OCI-LY1 (cell line): ENCODE results near the gene SUSD3.

Experiments used
- H2AFZ ChIP-seq: fragments of 200-600 bp; sonication (generic), shearing (Covaris generic); 2 replicates; pipeline ENCODE4 v1.6.0; 2014; ENCODE audit warnings: antibody characterized with exemption, mild to moderate bottlenecking, low read length
- H3F3A ChIP-seq: fragments of 200-600 bp; sonication (generic), shearing (Covaris generic); 2 replicates; pipeline ENCODE4 v1.6.0; 2014; ENCODE audit warnings: mild to moderate bottlenecking, antibody characterized with exemption, low read length, moderate library complexity; ENCODE audit not compliant: insufficient read depth
- H3K27ac ChIP-seq: fragments of 200-600 bp; sonication (generic); 2 replicates; pipeline ENCODE4 v1.5.1; 2014; ENCODE audit warnings: low read length, mixed run types, mild to moderate bottlenecking, low read depth; ENCODE audit not compliant: poor library complexity, severe bottlenecking
- H3K27me3 ChIP-seq: fragments of 200-600 bp; sonication (generic); 2 replicates; pipeline ENCODE4 v1.6.0; 2014; ENCODE audit warnings: antibody characterized with exemption, mild to moderate bottlenecking, low read length, moderate library complexity; ENCODE audit not compliant: insufficient read depth
- H3K36me3 ChIP-seq: fragments of 200-600 bp; sonication (generic); 2 replicates; pipeline ENCODE4 v1.6.1; 2014; ENCODE audit warnings: mild to moderate bottlenecking, antibody characterized with exemption, low read length, moderate library complexity, mixed read lengths; ENCODE audit not compliant: insufficient read depth
- H3K4me1 ChIP-seq: fragments of 200-600 bp; sonication (generic); 2 replicates; pipeline ENCODE4 v1.5.1; 2014; ENCODE audit warnings: mild to moderate bottlenecking, low read length, moderate library complexity; ENCODE audit not compliant: insufficient read depth, severe bottlenecking
- H3K4me2 ChIP-seq: fragments of 200-600 bp; sonication (generic), shearing (Covaris generic); 2 replicates; pipeline ENCODE4 v1.6.1; 2014; ENCODE audit warnings: low read length
- H3K4me3 ChIP-seq: fragments of 200-600 bp; sonication (generic); 2 replicates; pipeline ENCODE4 v1.5.1; 2014; ENCODE audit warnings: low read length, low read depth, mild to moderate bottlenecking, mixed read lengths; ENCODE audit not compliant: poor library complexity, severe bottlenecking
- H3K79me2 ChIP-seq: fragments of 200-600 bp; shearing (Covaris generic); 2 replicates; pipeline ENCODE4 v1.6.1; 2016; ENCODE audit warnings: mixed run types, low read length, mixed read lengths; ENCODE audit not compliant: insufficient read depth
- H3K9ac ChIP-seq: fragments of 200-600 bp; sonication (generic), shearing (Covaris generic); 2 replicates; pipeline ENCODE4 v1.6.1; 2014; ENCODE audit warnings: mild to moderate bottlenecking, low read length, mixed read lengths
- H3K9me2 ChIP-seq: fragments of 200-600 bp; sonication (generic), shearing (Covaris generic); 2 replicates; pipeline ENCODE4 v1.6.1; 2014; ENCODE audit warnings: low read depth, mild to moderate bottlenecking, low read length, mixed read lengths
- H3K9me3 ChIP-seq: fragments of 200-600 bp; shearing (Covaris generic); 2 replicates; pipeline ENCODE4 v1.6.1; 2014; ENCODE audit warnings: low read length, mixed read lengths
- H4K20me1 ChIP-seq: fragments of 200-600 bp; sonication (generic), shearing (Covaris generic); 2 replicates; pipeline ENCODE4 v1.6.0; 2016; ENCODE audit warnings: mild to moderate bottlenecking, low read length; ENCODE audit not compliant: insufficient read depth
- EZH2 ChIP-seq: fragments of 200-600 bp; sonication (generic), shearing (Covaris generic); IDR thresholded peaks from 2 replicates; pipeline ENCODE4 v1.8.0; 2017; ENCODE audit warnings: borderline replicate concordance, mixed run types, mild to moderate bottlenecking, antibody characterized with exemption, low read length, moderate library complexity, mixed read lengths
- TF ChIP-seq, protein P1 (sequence below): fragments of 200-600 bp; sonication (generic), shearing (Covaris generic); IDR thresholded peaks from 2 replicates; pipeline ENCODE4 v1.5.1; 2017; ENCODE audit warnings: mild to moderate bottlenecking, antibody characterized with exemption, low read length, moderate library complexity, mixed read lengths

SUSD3 gene

DNA sequence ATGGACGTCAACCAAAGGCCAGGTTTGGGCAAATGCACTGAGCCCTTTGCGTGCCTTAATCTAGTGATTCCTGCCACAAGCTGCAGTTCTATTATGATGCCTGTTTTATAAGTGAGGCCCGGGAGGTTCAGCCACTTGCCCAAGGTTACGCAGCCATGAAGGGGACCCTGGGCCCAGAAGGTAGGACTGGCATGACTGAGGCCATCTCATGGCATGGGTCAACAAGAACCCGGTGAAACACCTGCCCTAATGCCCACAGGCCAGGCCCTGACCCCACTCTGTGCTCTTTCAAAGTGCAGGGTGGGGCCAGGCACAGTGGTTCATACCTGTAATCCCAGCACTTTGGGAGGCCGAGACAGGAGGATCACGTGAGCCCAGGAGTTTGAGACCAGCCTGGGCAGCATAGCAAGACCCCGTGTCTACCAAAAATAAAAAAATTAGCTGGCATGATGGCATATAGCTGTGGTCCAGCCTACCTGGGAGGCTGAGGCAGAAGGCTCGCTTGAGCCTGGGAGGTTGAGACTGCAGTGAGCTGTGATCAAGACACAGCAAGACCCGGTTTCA lies 66.9 kb downstream of the SUSD3 start:
- H3K9ac ChIP-seq = no peak overlapping the region
- H3K36me3 ChIP-seq = peaks cover 22% of the 10 kb centered on the region; the same call in 1 of the 2 replicates
- no peaks in the 10 kb centered on the region for H3K27me3 ChIP-seq
- H3K79me2 ChIP-seq = no peaks in the 10 kb centered on the region
- H4K20me1 ChIP-seq = no peaks in the 10 kb centered on the region
- TF ChIP-seq, protein P1, sequence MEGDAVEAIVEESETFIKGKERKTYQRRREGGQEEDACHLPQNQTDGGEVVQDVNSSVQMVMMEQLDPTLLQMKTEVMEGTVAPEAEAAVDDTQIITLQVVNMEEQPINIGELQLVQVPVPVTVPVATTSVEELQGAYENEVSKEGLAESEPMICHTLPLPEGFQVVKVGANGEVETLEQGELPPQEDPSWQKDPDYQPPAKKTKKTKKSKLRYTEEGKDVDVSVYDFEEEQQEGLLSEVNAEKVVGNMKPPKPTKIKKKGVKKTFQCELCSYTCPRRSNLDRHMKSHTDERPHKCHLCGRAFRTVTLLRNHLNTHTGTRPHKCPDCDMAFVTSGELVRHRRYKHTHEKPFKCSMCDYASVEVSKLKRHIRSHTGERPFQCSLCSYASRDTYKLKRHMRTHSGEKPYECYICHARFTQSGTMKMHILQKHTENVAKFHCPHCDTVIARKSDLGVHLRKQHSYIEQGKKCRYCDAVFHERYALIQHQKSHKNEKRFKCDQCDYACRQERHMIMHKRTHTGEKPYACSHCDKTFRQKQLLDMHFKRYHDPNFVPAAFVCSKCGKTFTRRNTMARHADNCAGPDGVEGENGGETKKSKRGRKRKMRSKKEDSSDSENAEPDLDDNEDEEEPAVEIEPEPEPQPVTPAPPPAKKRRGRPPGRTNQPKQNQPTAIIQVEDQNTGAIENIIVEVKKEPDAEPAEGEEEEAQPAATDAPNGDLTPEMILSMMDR = no peak
- TF ChIP-seq EZH2 = no peak
- H3K9me3 ChIP-seq = no peaks in the 10 kb centered on the region
- H2AFZ ChIP-seq = no peak overlapping the region
- peak overlapping the region; percentile 23 for H3K27ac ChIP-seq
- peaks cover 30% of the 10 kb centered on the region for H3K4me1 ChIP-seq
- H3K4me2 ChIP-seq = no peak overlapping the region
- no peaks in the 10 kb centered on the region for H3K9me2 ChIP-seq
- no peaks in the 10 kb centered on the region for H3F3A ChIP-seq
- no peak overlapping the region for H3K4me3 ChIP-seq

- no peak overlapping the region; the same call in 1 of the 2 replicates for H3K4me2 ChIP-seq
Measured at GRCh38 chr9:93126151-93126781, 67.8 kb downstream of the SUSD3 start.

DNA sequence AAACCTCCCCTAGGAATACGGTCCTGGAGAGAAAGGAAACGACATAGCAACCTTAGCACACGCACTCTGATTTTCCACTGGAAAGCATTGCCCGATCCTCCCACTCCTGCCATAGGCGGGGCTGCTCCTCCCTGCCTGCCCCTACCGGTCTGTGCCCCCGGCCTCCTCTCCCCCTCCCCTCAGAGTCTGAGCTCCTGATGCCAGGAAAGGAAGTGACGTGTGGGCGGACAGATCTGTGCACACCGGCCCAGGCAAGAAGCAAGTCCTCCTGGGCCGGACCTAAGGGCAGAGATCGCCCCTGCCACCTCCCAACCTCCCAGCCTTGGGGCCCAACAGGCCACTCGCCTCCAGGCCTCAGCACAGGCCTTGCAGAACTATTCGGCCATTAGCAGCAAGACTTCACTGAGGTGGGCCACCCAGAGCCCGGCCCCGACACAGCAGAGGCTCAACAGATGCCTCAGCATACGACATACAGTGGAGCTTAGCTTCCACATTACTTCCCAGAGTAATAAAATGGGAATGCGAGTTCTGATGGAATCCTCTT lies 68.4 kb downstream of the SUSD3 start:
- H3K4me2 ChIP-seq = peak overlapping the region; percentile 2; the same call in 1 of the 2 replicates
- H4K20me1 ChIP-seq = no peaks in the 10 kb centered on the region
- H3K4me3 ChIP-seq = no peak overlapping the region
- no peaks in the 10 kb centered on the region for H3F3A ChIP-seq
- no peaks in the 10 kb centered on the region for H3K9me3 ChIP-seq
- H3K27me3 ChIP-seq = no peaks in the 10 kb centered on the region
- peaks cover 36% of the 10 kb centered on the region for H3K4me1 ChIP-seq
- H3K9me2 ChIP-seq = no peaks in the 10 kb centered on the region
- H3K9ac ChIP-seq = no peak overlapping the region; the same call in 1 of the 2 replicates
- H3K36me3 ChIP-seq = peaks cover 14% of the 10 kb centered on the region; the same call in 1 of the 2 replicates
- TF ChIP-seq, protein P1 = no peak
- no peak for TF ChIP-seq EZH2
- peak overlapping the region; percentile 51 for H3K27ac ChIP-seq
- H3K79me2 ChIP-seq = no peaks in the 10 kb centered on the region
- H2AFZ ChIP-seq = no peak overlapping the region

More at GRCh38 chr9:93126151-93126781, 67.8 kb downstream of the SUSD3 start:
- Histone ChIP-seq H3K27me3 (no peaks in the 10 kb centered on the region), H2AFZ (no peak overlapping the region), H3K4me1 (peaks cover 29% of the 10 kb centered on the region), H3K9me3 (no peaks in the 10 kb centered on the region), H3K36me3 (peaks cover 20% of the 10 kb centered on the region; the same call in 1 of the 2 replicates), H3K79me2 (no peaks in the 10 kb centered on the region), H4K20me1 (no peaks in the 10 kb centered on the region), H3F3A (no peaks in the 10 kb centered on the region), H3K9me2 (no peaks in the 10 kb centered on the region), H3K4me3 (no peak overlapping the region), H3K9ac (no peak overlapping the region), H3K27ac (peak overlapping the region; percentile 51)
- TF ChIP-seq, protein P1 = no peak
- TF ChIP-seq EZH2 = no peak
